H1 (cell line): ENCODE measurements around the gene AIFM2. TPM values are rescaled to one million over a fixed set of nuclear protein-coding genes. Genes with fewer than 3 reads are reported as not detected.

Experiments used
- CTCF ChIA-PET: fragments of 300-600 bp; sonication (Branson Sonifier 250); formaldehyde crosslinking; loops from one replicate; lab custom pipeline; 2021; ENCODE audit not compliant: partially characterized antibody; lab: Charles Lee
- POLR2A ChIA-PET: fragments of 300-600 bp; sonication (Branson Sonifier 250); formaldehyde crosslinking; loops from one replicate; lab custom pipeline; 2021; ENCODE audit warnings: inconsistent platforms; ENCODE audit not compliant: partially characterized antibody; lab: Charles Lee
- DNase-seq, 2 experiments: peaks; one replicate each; pipeline versions ENCODE4 v3.0.0 to v3.0.0-alpha.2; 2010 to 2022; ENCODE audit warnings: low spot score in 2 of 2, low read depth in 1 of 2, mixed read lengths in 1 of 2
- FAIRE-seq: peaks from 2 replicates; lab custom pipeline; 2011; peaks lifted over from hg19 to GRCh38; lab: Jason Lieb, UNC
- H2AFZ ChIP-seq: 2 replicates; pipeline ENCODE4 v1.8.1; 2012; ENCODE audit warnings: low read length, inconsistent platforms
- H2AK5ac ChIP-seq: 2 replicates; pipeline ENCODE4 v1.6.1; 2013; ENCODE audit warnings: low read depth, low read length
- H2BK120ac ChIP-seq: replicated peaks from 2 replicates; pipeline ENCODE3; 2013; ENCODE audit warnings: low read depth, low read length, inconsistent platforms
- H2BK12ac ChIP-seq: 2 replicates; pipeline ENCODE4 v1.6.1; 2013; ENCODE audit warnings: low read depth, low read length
- H2BK15ac ChIP-seq: 2 replicates; pipeline ENCODE4 v1.6.1; 2013; ENCODE audit warnings: low read length
- H2BK20ac ChIP-seq: 2 replicates; pipeline ENCODE4 v1.6.1; 2013; ENCODE audit warnings: low read length
- H2BK5ac ChIP-seq: 2 replicates; pipeline ENCODE4 v1.6.1; 2013; ENCODE audit warnings: low read depth, low read length
- H3K14ac ChIP-seq: 2 replicates; pipeline ENCODE4 v1.6.1; 2013; ENCODE audit warnings: inconsistent platforms; ENCODE audit not compliant: insufficient read length
- H3K18ac ChIP-seq: 2 replicates; pipeline ENCODE4 v1.6.1; 2013; ENCODE audit warnings: low read length; ENCODE audit errors: extremely low read depth
- H3K23ac ChIP-seq: 2 replicates; pipeline ENCODE4 v1.6.1; 2013; ENCODE audit warnings: inconsistent platforms; ENCODE audit not compliant: insufficient read length
- H3K23me2 ChIP-seq: 2 replicates; pipeline ENCODE4 v1.6.1; 2013; ENCODE audit warnings: low read depth, low read length
- H3K27ac ChIP-seq: 2 replicates; pipeline ENCODE4 v1.6.1; 2011; ENCODE audit warnings: low read depth, low read length, inconsistent platforms
- H3K27me3 ChIP-seq, 4 experiments: replicated peaks in 1 of 4; 1 replicate in 1 of 4; 2 replicates in 3 of 4; pipeline versions ENCODE4 v1.6.1 to v1.8.1; 2011 to 2013; ENCODE audit warnings: low read length in 3 of 4, mild to moderate bottlenecking in 3 of 4, inconsistent platforms in 2 of 4, mixed read lengths in 2 of 4, moderate library complexity in 1 of 4; ENCODE audit not compliant: control insufficient read depth in 3 of 4, insufficient read depth in 3 of 4; ENCODE audit errors: extremely low read depth in 1 of 4
- H3K36me3 ChIP-seq, 4 experiments: 2 replicates each; pipeline versions ENCODE4 v1.6.1 to v1.8.1; 2011 to 2013; ENCODE audit warnings: mild to moderate bottlenecking in 4 of 4, low read length in 3 of 4, moderate library complexity in 2 of 4, control low read depth in 1 of 4, inconsistent platforms in 1 of 4; ENCODE audit not compliant: insufficient read depth in 4 of 4, control insufficient read depth in 2 of 4
- H3K4ac ChIP-seq: replicated peaks from 2 replicates; pipeline ENCODE3; 2013; ENCODE audit warnings: low read length, low read depth, mixed read lengths, inconsistent platforms; ENCODE audit not compliant: insufficient read length
- H3K4me1 ChIP-seq, 4 experiments: replicated peaks in 1 of 4; 1 replicate in 1 of 4; 2 replicates in 3 of 4; pipeline versions ENCODE4 v1.6.1 to v1.8.1; 2011 to 2013; ENCODE audit warnings: low read length in 3 of 4, inconsistent platforms in 2 of 4, mixed read lengths in 1 of 4; ENCODE audit not compliant: insufficient read depth in 4 of 4, control insufficient read depth in 3 of 4
- H3K4me2 ChIP-seq, 2 experiments: 2 replicates each; pipeline versions ENCODE4 v1.6.1 to v1.8.1; 2011 to 2013; ENCODE audit warnings: low read depth in 2 of 2, low read length in 2 of 2, control low read depth in 1 of 2, inconsistent platforms in 1 of 2, mild to moderate bottlenecking in 1 of 2; ENCODE audit not compliant: insufficient read depth in 1 of 2
- H3K4me3 ChIP-seq, 4 experiments: fragments of 200-600, 300-600 bp in 1 of 4; sonication (generic), shearing (Covaris generic), sonication (Bioruptor Twin) in 1 of 4; 2 replicates each; pipeline versions ENCODE4 v1.5.1 to v1.8.1; 2011 to 2016; ENCODE audit warnings: low read length in 4 of 4, low read depth in 3 of 4, control low read depth in 2 of 4, inconsistent platforms in 2 of 4, mild to moderate bottlenecking in 2 of 4, mixed read lengths in 1 of 4, moderate library complexity in 1 of 4; ENCODE audit not compliant: insufficient read depth in 2 of 4; ENCODE audit errors: extremely low read depth in 1 of 4
- H3K56ac ChIP-seq: replicated peaks from 2 replicates; pipeline ENCODE3; 2013; ENCODE audit warnings: low read depth, mild to moderate bottlenecking, mixed read lengths, low read length, inconsistent platforms; ENCODE audit not compliant: insufficient read length
- H3K79me1 ChIP-seq: 2 replicates; pipeline ENCODE4 v1.6.1; 2013; ENCODE audit warnings: low read depth, low read length, control low read depth
- H3K79me2 ChIP-seq, 2 experiments: 2 replicates each; pipeline versions ENCODE4 v1.6.1 to v1.8.1; 2012 to 2013; ENCODE audit warnings: low read length in 2 of 2, mild to moderate bottlenecking in 2 of 2, inconsistent platforms in 1 of 2; ENCODE audit not compliant: insufficient read depth in 2 of 2, control insufficient read depth in 1 of 2
- H3K9ac ChIP-seq, 4 experiments: replicated peaks in 1 of 4; 1 replicate in 1 of 4; 2 replicates in 3 of 4; pipeline versions ENCODE4 v1.6.1 to v1.8.1; 2011 to 2013; ENCODE audit warnings: low read depth in 3 of 4, low read length in 3 of 4, control low read depth in 2 of 4, mild to moderate bottlenecking in 2 of 4, moderate library complexity in 2 of 4, inconsistent platforms in 1 of 4; ENCODE audit errors: extremely low read depth in 1 of 4
- H3K9me3 ChIP-seq, 2 experiments: 2 replicates each; pipeline versions ENCODE4 v1.6.1 to v1.8.1; 2012 to 2013; ENCODE audit warnings: mild to moderate bottlenecking in 2 of 2, moderate library complexity in 2 of 2, control low read depth in 1 of 2, inconsistent platforms in 1 of 2, low read depth in 1 of 2, low read length in 1 of 2, mixed read lengths in 1 of 2; ENCODE audit not compliant: insufficient read depth in 2 of 2
- H4K20me1 ChIP-seq, 2 experiments: replicated peaks in 1 of 2; 2 replicates each; pipeline versions ENCODE3 to v1.8.1; 2011 to 2013; ENCODE audit warnings: inconsistent platforms in 2 of 2, low read length in 2 of 2, mild to moderate bottlenecking in 1 of 2; ENCODE audit not compliant: insufficient read depth in 2 of 2, control insufficient read depth in 1 of 2
- H4K5ac ChIP-seq: 2 replicates; pipeline ENCODE4 v1.6.1; 2013; ENCODE audit warnings: low read length, low read depth, mixed read lengths, inconsistent platforms; ENCODE audit not compliant: insufficient read length
- H4K8ac ChIP-seq: 2 replicates; pipeline ENCODE4 v1.8.0; 2013; ENCODE audit warnings: mild to moderate bottlenecking, moderate library complexity, low read length, inconsistent platforms; ENCODE audit not compliant: insufficient read depth; ENCODE audit errors: extremely low read depth
- H4K91ac ChIP-seq: replicated peaks from 2 replicates; pipeline ENCODE3; 2013; ENCODE audit warnings: low read length, mixed read lengths, inconsistent platforms; ENCODE audit not compliant: insufficient read length
- EP300 ChIP-seq, 2 experiments: IDR thresholded peaks; 1 replicate in 1 of 2; 2 replicates in 1 of 2; pipeline ENCODE4 v1.6.1; 2011 to 2012; ENCODE audit warnings: low read depth in 2 of 2, low read length in 2 of 2, mild to moderate bottlenecking in 2 of 2, borderline replicate concordance in 1 of 2, inconsistent platforms in 1 of 2, moderate library complexity in 1 of 2
- SIN3A ChIP-seq, 2 experiments: IDR thresholded peaks in 1 of 2; conservative IDR thresholded peaks in 1 of 2; 2 replicates each; pipeline ENCODE4 v1.6.1; 2011 to 2012; ENCODE audit warnings: low read length in 2 of 2, improper control_type of control experiment in 1 of 2, low read depth in 1 of 2, mild to moderate bottlenecking in 1 of 2
- WGBS, 2 experiments: shearing (Covaris generic) in 1 of 2; methylation state at CpG; one replicate each; pipeline versions ENCODE4 v1.1.6 to v1.1.7; 2013 to 2015; ENCODE audit warnings: low lambda C conversion rate in 2 of 2, mixed read lengths in 2 of 2, inconsistent platforms in 1 of 2, low coverage in 1 of 2, missing lambda C conversion rate in 1 of 2; ENCODE audit not compliant: insufficient replicate concordance in 2 of 2, insufficient coverage in 1 of 2, insufficient read length in 1 of 2; ENCODE audit errors: extremely low coverage in 1 of 2, missing lambda C conversion rate in 1 of 2; 5-methylcytosine and 5-hydroxymethylcytosine counted together
- polyA plus RNA-seq, 7 experiments: library from polyadenylated mRNA; depleted of rRNA in 3 of 7; stranded (reverse) in 5 of 7; unstranded in 2 of 7; fragments of >200 nt in 5 of 7; fragments of 200-250 nt in 2 of 7; gene quantifications; 1 replicate in 5 of 7; 2 replicates in 1 of 7; 4 replicates in 1 of 7; pipeline versions ENCODE4 v1.2.1 to v1.2.3, GENCODE V29; 2011 to 2013; ENCODE audit warnings: missing spikeins in 2 of 7, mixed read lengths in 2 of 7
- total RNA-seq: library from RNA; stranded (reverse); fragmentation: NEBNext Ultra II Directional; extraction: Animal tissue kit (Norgen Biotek cat#: 25700); gene quantifications from 2 replicates; pipeline ENCODE4 v1.2.1, GENCODE V29; 2021

AIFM2 gene
- total and polyA plus RNA-seq, 2 of the 8 experiments (the other 6 are each of a cell fraction or from before 2014, with no cell fraction given), result 4.0 TPM

- H4K5ac ChIP-seq, result no peak overlapping the region
- H3K9ac ChIP-seq, result no peak overlapping the region
- no peak overlapping the region for H3K18ac ChIP-seq
- no peak overlapping the region for H2BK120ac ChIP-seq
- H3K4ac ChIP-seq, result no peak overlapping the region
- H3K36me3 ChIP-seq, result no peaks in the 10 kb centered on the region
- no peak overlapping the region for H3K27ac ChIP-seq
- H3K4me3 ChIP-seq, result no peak overlapping the region
- H2AFZ ChIP-seq, result no peak overlapping the region
- no peak overlapping the region for H3K56ac ChIP-seq
- no peak overlapping the region for H2BK20ac ChIP-seq
- H2BK15ac ChIP-seq, result peak overlapping the region; percentile 35; the same call in 1 of the 2 replicates
- no peaks in the 10 kb centered on the region; a peak in 1 of 7 replicates for H3K4me1 ChIP-seq
- H4K20me1 ChIP-seq, result peaks cover 2% of the 10 kb centered on the region in 2 experiments
- 87% methylated on average over 15 of the region's 15 CpGs; no CpG with 5 or more reads in 1 of the 2 experiments for WGBS, 2 experiments
- no peak overlapping the region for H3K4me2 ChIP-seq
- H3K23ac ChIP-seq, result no peak overlapping the region
- no peak overlapping the region for H2AK5ac ChIP-seq
- H3K9me3 ChIP-seq, result no peaks in the 10 kb centered on the region
- FAIRE-seq (no peak), DNase-seq (no peak)
- no peak overlapping the region for H2BK12ac ChIP-seq
- CTCF ChIA-PET, result interaction anchor here (1.1 to 9.6 kb wide), 3 partner anchors 19 to 130 kb away, joined by 4 to 90 read pairs (median 5); no protein-coding TSS in a partner anchor
- H4K91ac ChIP-seq, result no peak overlapping the region
- H2BK5ac ChIP-seq, result no peak overlapping the region
- H3K79me2 ChIP-seq, result no peaks in the 10 kb centered on the region
- no peaks in the 10 kb centered on the region for H3K27me3 ChIP-seq
- POLR2A ChIA-PET, result interaction anchor here (1.2 kb wide), 1 partner anchor 10 kb away, joined by 3 read pairs; no protein-coding TSS in a partner anchor
- no peak overlapping the region for H3K14ac ChIP-seq
- H3K23me2 ChIP-seq, result no peaks in the 10 kb centered on the region
- H3K79me1 ChIP-seq, result no peaks in the 10 kb centered on the region
- no peak overlapping the region for H4K8ac ChIP-seq
- TF ChIP-seq EP300 (IDR thresholded peaks at IDR 0.05; ENCODE audit: borderline replicate concordance in 1 of 2, low read depth in 2 of 2, low read length in 2 of 2) (no peak), SIN3A (conservative IDR thresholded peaks at IDR 0.05 in 1 of 2, IDR thresholded peaks at IDR 0.05 in 1 of 2; ENCODE audit: low read depth in 1 of 2, low read length in 2 of 2) (no peak)
Observed at GRCh38 chr10:70087616-70088307, 44.9 kb downstream of the AIFM2 start.
